Urinary bladder (tissue), 4 donors: Measurements from ENCODE around the gene SPNS2. TPM values are rescaled to one million over a fixed set of nuclear protein-coding genes. Genes with fewer than 3 reads are reported as not detected.

ENCODE experiments used
- DNase-seq: peaks from one replicate; pipeline ENCODE4 v3.0.0-alpha.2; 2015; ENCODE audit errors: extremely low spot score
- H3K27ac ChIP-seq: one replicate; pipeline ENCODE4 v1.5.1; 2013; ENCODE audit warnings: low read depth, mild to moderate bottlenecking, moderate library complexity
- H3K36me3 ChIP-seq: one replicate; pipeline ENCODE4 v1.6.1; 2013; ENCODE audit warnings: mild to moderate bottlenecking, moderate library complexity; ENCODE audit not compliant: insufficient read depth
- H3K4me1 ChIP-seq: one replicate; pipeline ENCODE4 v1.6.1; 2013; ENCODE audit warnings: mild to moderate bottlenecking, moderate library complexity; ENCODE audit not compliant: insufficient read depth
- H3K4me3 ChIP-seq: one replicate; pipeline ENCODE4 v1.5.1; 2013; ENCODE audit warnings: low read depth, low read length
- WGBS: extraction: QIAGEN DNeasy Blood & Tissue Kit; methylation state at CpG from one replicate; pipeline ENCODE4 v1.1.7; 2013; 5-methylcytosine and 5-hydroxymethylcytosine counted together
- polyA plus RNA-seq: library from polyadenylated mRNA; stranded (reverse); fragments of 200-250 nt; gene quantifications from one replicate; pipeline ENCODE4 v1.2.3, GENCODE V29; 2013
- total RNA-seq: library from RNA; depleted of rRNA; stranded (reverse); fragments of >200 nt; gene quantifications from one replicate; pipeline ENCODE4 v1.2.3, GENCODE V29; 2014
- donor health status: healthy with polysubstance abuse.
- donor health status: healthy.

The SPNS2 gene
- total and polyA plus RNA-seq, 2 donors: 7.5 to 28.2 TPM

GRCh38 chr17:4527566-4528125 lies 29.0 kb downstream of the SPNS2 start:
- no peak overlapping the region for H3K4me3 ChIP-seq
- WGBS: 61% methylated on average over 12 of the region's 12 CpGs
- H3K27ac ChIP-seq: no peak overlapping the region
- no peak for DNase-seq
- H3K4me1 ChIP-seq: no peaks in the 10 kb centered on the region
- no peaks in the 10 kb centered on the region for H3K36me3 ChIP-seq

DNA sequence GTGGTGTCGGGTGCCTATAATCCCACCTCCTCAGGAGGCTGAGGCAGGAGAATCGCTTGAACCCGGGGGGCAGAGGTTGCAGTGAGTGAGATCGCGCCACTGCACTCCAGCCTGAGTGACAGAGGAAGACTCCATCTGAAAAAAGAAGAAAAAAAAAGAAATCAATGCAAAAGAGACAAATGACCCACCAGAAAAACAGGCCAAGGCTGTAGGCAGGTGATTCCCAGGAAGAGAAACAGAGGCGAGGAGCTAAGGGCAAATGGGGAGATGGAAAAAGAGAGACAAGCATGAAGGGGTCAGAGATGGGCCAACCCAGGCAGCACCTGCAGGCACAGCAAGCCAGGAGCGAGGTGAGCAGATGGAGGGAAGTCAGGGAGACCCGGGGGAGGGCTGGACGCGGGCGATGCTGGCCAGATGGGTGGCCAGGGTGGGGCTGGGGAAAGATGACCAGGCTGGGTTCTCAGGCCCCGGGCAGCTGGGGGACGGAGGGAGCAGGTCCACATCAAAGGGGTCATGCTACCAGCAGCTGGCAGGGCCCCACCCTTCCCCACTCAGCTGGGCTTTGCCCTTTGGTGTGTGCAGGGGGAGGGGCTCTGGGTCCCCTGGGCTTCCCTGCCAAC lies 31.0 kb downstream of the SPNS2 start:
- Histone ChIP-seq H3K27ac (no peak overlapping the region), H3K36me3 (no peaks in the 10 kb centered on the region), H3K4me1 (no peaks in the 10 kb centered on the region), H3K4me3 (no peak overlapping the region)
- no peak for DNase-seq
- WGBS: 88% methylated on average over 13 of the region's 13 CpGs

DNA sequence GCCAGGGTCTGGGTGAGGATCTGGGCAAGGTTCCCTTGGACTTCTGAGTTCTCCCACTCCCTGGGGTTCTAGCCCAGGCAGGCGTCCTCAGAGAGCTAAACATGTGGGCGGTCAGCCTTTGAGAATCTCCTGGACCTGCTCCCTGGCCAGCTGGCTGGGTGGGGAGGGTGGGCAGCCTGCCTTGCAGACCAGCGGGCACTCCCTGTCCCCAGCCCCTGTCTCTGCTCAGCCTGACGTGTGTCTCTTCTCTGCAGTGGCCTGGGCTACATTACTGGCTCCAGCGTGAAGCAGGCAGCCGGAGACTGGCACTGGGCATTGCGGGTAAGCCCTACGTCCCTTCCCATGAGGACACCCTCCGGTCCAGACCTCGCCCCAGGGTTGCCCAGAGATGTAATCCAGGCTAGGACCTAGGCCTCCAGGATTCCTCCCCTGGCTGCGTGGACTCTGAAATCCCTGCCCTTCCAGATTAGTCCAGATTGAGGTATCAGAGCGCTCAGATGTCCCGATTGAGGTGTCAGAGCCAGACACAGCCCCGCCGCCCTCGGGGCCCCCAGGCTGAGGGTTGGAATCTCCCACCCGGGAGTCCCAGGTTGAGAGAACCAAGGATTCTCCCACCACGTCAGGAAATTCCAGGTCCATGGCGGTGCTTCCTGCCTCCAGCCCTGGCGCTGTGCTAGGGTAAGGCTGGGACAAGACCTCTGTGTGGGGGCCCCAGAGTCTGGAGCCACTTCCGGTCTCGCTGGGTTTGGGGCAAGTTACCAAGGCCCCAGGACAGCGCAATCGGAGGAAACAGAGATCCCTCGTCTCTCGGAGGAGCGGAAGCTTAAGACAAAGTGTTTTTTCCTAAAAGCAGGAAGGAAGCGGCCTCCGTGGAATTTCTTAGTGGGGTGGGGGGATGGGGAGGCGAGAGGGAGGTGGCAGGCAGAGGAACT lies 32.4 kb downstream of the SPNS2 start:
- 75% methylated on average over 30 of the region's 30 CpGs for WGBS
- no peak for DNase-seq
- H3K4me3 ChIP-seq: no peak overlapping the region
- no peaks in the 10 kb centered on the region for H3K4me1 ChIP-seq
- no peaks in the 10 kb centered on the region for H3K36me3 ChIP-seq
- H3K27ac ChIP-seq: no peak overlapping the region

DNA sequence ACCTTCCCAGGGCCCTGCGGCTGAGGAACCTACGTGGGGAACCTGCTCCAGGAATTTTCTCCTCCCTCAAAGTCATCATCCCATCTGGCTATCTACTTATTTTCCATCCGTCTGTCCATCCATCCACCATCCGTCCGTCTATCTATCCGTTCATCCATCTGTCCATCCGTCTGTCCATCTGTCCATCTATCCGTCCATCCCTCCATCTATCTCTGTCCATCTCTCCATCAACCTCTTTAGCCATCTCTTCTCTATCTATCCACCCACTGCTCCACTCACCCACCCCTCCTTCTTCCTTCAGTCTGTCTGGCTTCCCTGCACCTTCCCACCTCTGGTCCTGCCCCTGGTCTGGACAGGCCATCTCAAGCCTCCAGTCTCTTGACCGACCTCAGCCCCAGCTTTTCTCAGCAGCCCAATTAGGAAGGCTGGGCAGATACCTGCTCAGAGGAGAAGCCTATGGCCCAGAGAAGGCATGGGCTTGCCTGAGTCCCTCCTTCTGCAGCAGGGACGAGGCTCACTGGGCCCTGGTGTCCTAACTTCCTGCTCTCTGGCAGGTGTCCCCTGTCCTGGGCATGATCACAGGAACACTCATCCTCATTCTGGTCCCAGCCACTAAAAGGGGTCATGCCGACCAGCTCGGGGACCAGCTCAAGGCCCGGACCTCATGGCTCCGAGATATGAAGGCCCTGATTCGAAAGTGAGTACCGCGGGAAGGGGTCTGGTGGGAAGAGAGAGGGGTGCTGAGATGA lies 33.5 kb downstream of the SPNS2 start:
- H3K4me3 ChIP-seq: no peak overlapping the region
- no peak overlapping the region for H3K27ac ChIP-seq
- 93% methylated on average over 17 of the region's 17 CpGs for WGBS
- no peaks in the 10 kb centered on the region for H3K4me1 ChIP-seq
- no peak for DNase-seq
- no peaks in the 10 kb centered on the region for H3K36me3 ChIP-seq

- no peak overlapping the region for H3K4me3 ChIP-seq
- DNase-seq: no peak
- 92% methylated on average over 33 of the region's 33 CpGs for WGBS
- no peaks in the 10 kb centered on the region for H3K36me3 ChIP-seq
- no peaks in the 10 kb centered on the region for H3K4me1 ChIP-seq
- H3K27ac ChIP-seq: no peak overlapping the region
Measured at GRCh38 chr17:4532860-4533522, 34.3 kb downstream of the SPNS2 start.

DNA sequence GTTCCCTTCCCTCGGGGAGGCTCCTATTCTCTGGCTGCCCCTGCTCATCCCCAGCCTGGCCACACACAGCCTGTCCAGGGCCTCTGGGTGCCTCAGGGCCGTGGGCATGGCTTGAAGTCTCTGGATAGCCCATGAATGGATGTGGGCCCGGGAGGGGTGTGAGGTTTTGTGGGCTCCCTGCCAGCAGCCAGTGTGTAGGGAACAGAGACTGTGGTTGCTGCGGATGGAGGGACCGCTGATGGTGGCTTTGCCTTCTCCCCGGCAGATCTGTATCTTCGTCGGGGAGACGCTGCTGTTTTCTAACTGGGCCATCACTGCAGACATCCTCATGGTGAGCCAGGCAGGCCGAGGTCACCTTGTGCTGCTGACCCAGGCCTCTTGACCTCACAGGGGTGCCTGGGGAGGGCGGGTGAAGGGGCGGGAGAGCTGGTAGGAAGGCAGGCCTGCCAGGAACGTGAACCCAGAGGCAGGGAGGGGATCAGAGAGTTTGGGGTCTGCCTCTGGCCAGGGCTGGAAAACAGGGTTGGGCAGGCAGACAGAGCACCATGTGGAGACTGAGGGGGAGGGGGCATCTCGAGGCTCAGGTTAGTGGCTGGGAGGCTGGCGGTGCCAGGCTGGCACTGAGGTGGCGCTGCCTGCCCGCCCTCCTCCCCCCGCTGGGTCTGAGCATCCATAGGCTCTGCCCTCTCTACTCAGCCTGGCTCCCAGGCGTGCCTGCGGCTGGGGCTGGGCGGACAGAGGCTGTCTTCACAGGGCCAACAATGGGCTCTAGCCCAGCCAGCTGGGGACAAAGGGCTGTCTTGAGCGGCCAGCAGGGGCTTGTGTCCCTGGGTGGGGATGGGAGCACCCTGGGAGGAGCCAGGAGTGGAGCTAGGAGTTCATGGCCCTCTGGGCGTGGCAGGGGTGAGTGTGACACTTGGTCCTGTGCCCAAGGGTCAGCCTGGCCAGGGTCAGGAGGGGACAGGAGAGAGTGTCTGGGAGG lies 35.1 kb downstream of the SPNS2 start:
- Histone ChIP-seq H3K4me1 (no peaks in the 10 kb centered on the region), H3K27ac (no peak overlapping the region), H3K36me3 (no peaks in the 10 kb centered on the region), H3K4me3 (no peak overlapping the region)
- WGBS: 75% methylated on average over 23 of the region's 23 CpGs
- DNase-seq: no peak

- 75% methylated on average over 17 of the region's 17 CpGs for WGBS
- Histone ChIP-seq H3K4me3 (no peak overlapping the region), H3K27ac (no peak overlapping the region)
Measured at GRCh38 chr17:4534515-4534914, 35.8 kb downstream of the SPNS2 start.

GRCh38 chr17:4534928-4535666 lies 36.4 kb downstream of the SPNS2 start:
- H3K4me1 ChIP-seq: no peaks in the 10 kb centered on the region
- H3K36me3 ChIP-seq: peaks cover 2% of the 10 kb centered on the region
- WGBS: 79% methylated on average over 27 of the region's 27 CpGs
- DNase-seq: no peak
- no peak overlapping the region for H3K4me3 ChIP-seq
- H3K27ac ChIP-seq: no peak overlapping the region

More at GRCh38 chr17:4534515-4534914, 35.8 kb downstream of the SPNS2 start:
- no peak for DNase-seq
- Histone ChIP-seq H3K4me1 (no peaks in the 10 kb centered on the region), H3K36me3 (peaks cover 2% of the 10 kb centered on the region)

- WGBS: 56% methylated on average over 19 of the region's 19 CpGs
- H3K4me1 ChIP-seq: no peaks in the 10 kb centered on the region
- DNase-seq: no peak
- no peak overlapping the region for H3K4me3 ChIP-seq
- H3K36me3 ChIP-seq: peaks cover 2% of the 10 kb centered on the region
- no peak overlapping the region for H3K27ac ChIP-seq
Measured at GRCh38 chr17:4535667-4536258, 37.1 kb downstream of the SPNS2 start.

GRCh38 chr17:4536259-4536741 lies 37.6 kb downstream of the SPNS2 start:
- WGBS: 40% methylated on average over 19 of the region's 19 CpGs
- no peaks in the 10 kb centered on the region for H3K4me1 ChIP-seq
- no peak for DNase-seq
- H3K4me3 ChIP-seq: no peak overlapping the region
- no peak overlapping the region for H3K27ac ChIP-seq
- peaks cover 2% of the 10 kb centered on the region for H3K36me3 ChIP-seq

- no peak overlapping the region for H3K4me3 ChIP-seq
- DNase-seq: no peak
Measured at GRCh38 chr17:4536742-4537411, 38.2 kb downstream of the SPNS2 start.

More at GRCh38 chr17:4536742-4537411, 38.2 kb downstream of the SPNS2 start:
- peaks cover 2% of the 10 kb centered on the region for H3K36me3 ChIP-seq
- no peak overlapping the region for H3K27ac ChIP-seq
- 47% methylated on average over 18 of the region's 18 CpGs for WGBS
- no peaks in the 10 kb centered on the region for H3K4me1 ChIP-seq
